ENCODE data around the gene PNCK. TPM values are rescaled to one million over a fixed set of nuclear protein-coding genes. Genes with fewer than 3 reads are reported as not detected.

PNCK gene
- total and polyA plus RNA-seq, 2 of the 13 experiments (the other 11 are each of a cell fraction or from before 2014, with no cell fraction given): 33.1 TPM; not detected in 1

- TF ChIP-seq, protein P1, sequence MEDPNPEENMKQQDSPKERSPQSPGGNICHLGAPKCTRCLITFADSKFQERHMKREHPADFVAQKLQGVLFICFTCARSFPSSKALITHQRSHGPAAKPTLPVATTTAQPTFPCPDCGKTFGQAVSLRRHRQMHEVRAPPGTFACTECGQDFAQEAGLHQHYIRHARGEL (CRISPR knock-in tag; IDR thresholded peaks at IDR 0.05): no peak
- TF ChIP-seq, protein P2, sequence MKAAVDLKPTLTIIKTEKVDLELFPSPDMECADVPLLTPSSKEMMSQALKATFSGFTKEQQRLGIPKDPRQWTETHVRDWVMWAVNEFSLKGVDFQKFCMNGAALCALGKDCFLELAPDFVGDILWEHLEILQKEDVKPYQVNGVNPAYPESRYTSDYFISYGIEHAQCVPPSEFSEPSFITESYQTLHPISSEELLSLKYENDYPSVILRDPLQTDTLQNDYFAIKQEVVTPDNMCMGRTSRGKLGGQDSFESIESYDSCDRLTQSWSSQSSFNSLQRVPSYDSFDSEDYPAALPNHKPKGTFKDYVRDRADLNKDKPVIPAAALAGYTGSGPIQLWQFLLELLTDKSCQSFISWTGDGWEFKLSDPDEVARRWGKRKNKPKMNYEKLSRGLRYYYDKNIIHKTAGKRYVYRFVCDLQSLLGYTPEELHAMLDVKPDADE (CRISPR knock-in tag; IDR thresholded peaks at IDR 0.05): 0 out of 2 replicates have a peak, but pooled peaks have one; percentile 39
- TF ChIP-seq ZNF776 (CRISPR knock-in tag; IDR thresholded peaks at IDR 0.05) (0 out of 2 replicates have a peak, but pooled peaks have one; percentile 8), ZNF704 (CRISPR knock-in tag; IDR thresholded peaks at IDR 0.05; ENCODE audit: borderline replicate concordance) (no peak), MATR3 (CRISPR knock-in tag; IDR thresholded peaks at IDR 0.05) (no peak), ZNF547 (CRISPR knock-in tag; IDR thresholded peaks at IDR 0.05) (peak; percentile 40; the same call in 1 of the 2 replicates), ZBTB21 (CRISPR knock-in tag; IDR thresholded peaks at IDR 0.05) (no peak; the same call in 1 of the 2 replicates), RFX3 (CRISPR knock-in tag; IDR thresholded peaks at IDR 0.05) (no peak), EP300 (IDR thresholded peaks at IDR 0.05; ENCODE audit: low read depth in 2 of 2, low read length in 2 of 2) (peak in 1 of 2 experiments; percentile 66; a peak in 2 of 4 replicates), EP300 (CRISPR knock-in tag; IDR thresholded peaks at IDR 0.05; ENCODE audit: borderline replicate concordance) (peak; percentile 68; the same call in 1 of the 2 replicates), XBP1 (CRISPR knock-in tag; IDR thresholded peaks at IDR 0.05) (no peak), ZFP82 (CRISPR knock-in tag; IDR thresholded peaks at IDR 0.05; ENCODE audit: borderline replicate concordance) (peak; percentile 33; the same call in 1 of the 2 replicates), CEBPG (CRISPR knock-in tag; IDR thresholded peaks at IDR 0.05) (peak; percentile 36), ZNF598 (CRISPR knock-in tag; IDR thresholded peaks at IDR 0.05; ENCODE audit: borderline replicate concordance) (no peak), MBNL3 (CRISPR knock-in tag; conservative IDR thresholded peaks at IDR 0.05) (no peak), RAD51 (IDR thresholded peaks at IDR 0.05; ENCODE audit: borderline replicate concordance) (no peak), MED8 (CRISPR knock-in tag; IDR thresholded peaks at IDR 0.05; ENCODE audit: insufficient replicate concordance) (peak; percentile 87), PBX3 (CRISPR knock-in tag; IDR thresholded peaks at IDR 0.05; ENCODE audit: borderline replicate concordance) (no peak)
- TF ChIP-seq, protein P3, sequence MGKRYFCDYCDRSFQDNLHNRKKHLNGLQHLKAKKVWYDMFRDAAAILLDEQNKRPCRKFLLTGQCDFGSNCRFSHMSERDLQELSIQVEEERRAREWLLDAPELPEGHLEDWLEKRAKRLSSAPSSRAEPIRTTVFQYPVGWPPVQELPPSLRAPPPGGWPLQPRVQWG (CRISPR knock-in tag; IDR thresholded peaks at IDR 0.05; ENCODE audit: borderline replicate concordance, low read depth): no peak
- TF ChIP-seq, protein P4, sequence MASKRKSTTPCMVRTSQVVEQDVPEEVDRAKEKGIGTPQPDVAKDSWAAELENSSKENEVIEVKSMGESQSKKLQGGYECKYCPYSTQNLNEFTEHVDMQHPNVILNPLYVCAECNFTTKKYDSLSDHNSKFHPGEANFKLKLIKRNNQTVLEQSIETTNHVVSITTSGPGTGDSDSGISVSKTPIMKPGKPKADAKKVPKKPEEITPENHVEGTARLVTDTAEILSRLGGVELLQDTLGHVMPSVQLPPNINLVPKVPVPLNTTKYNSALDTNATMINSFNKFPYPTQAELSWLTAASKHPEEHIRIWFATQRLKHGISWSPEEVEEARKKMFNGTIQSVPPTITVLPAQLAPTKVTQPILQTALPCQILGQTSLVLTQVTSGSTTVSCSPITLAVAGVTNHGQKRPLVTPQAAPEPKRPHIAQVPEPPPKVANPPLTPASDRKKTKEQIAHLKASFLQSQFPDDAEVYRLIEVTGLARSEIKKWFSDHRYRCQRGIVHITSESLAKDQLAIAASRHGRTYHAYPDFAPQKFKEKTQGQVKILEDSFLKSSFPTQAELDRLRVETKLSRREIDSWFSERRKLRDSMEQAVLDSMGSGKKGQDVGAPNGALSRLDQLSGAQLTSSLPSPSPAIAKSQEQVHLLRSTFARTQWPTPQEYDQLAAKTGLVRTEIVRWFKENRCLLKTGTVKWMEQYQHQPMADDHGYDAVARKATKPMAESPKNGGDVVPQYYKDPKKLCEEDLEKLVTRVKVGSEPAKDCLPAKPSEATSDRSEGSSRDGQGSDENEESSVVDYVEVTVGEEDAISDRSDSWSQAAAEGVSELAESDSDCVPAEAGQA (IDR thresholded peaks at IDR 0.05; ENCODE audit: low read depth): 0 out of 2 replicates have a peak, but pooled peaks have one; percentile 27
- TF ChIP-seq, protein P4 (CRISPR knock-in tag; IDR thresholded peaks at IDR 0.05; ENCODE audit: borderline replicate concordance): no peak
Observed at GRCh38 chrX:153627675-153628111, 45.9 kb downstream of the PNCK start (continued).

Measured in HepG2 (cell line).